IPS-20b (cell line): ENCODE data around the gene RHOT1.

Source experiments
- H3K27ac ChIP-seq: one replicate; pipeline ENCODE4 v1.5.1; 2013; ENCODE audit warnings: low read length
- H3K27me3 ChIP-seq: 2 replicates; pipeline ENCODE4 v1.6.1; 2013; ENCODE audit warnings: mild to moderate bottlenecking, low read length, inconsistent platforms; ENCODE audit not compliant: insufficient read depth
- H3K36me3 ChIP-seq: 2 replicates; pipeline ENCODE4 v1.6.1; 2013; ENCODE audit warnings: low read depth, mild to moderate bottlenecking, inconsistent platforms, low read length, moderate library complexity; ENCODE audit not compliant: insufficient read depth
- H3K4me1 ChIP-seq: 2 replicates; pipeline ENCODE4 v1.6.1; 2013; ENCODE audit warnings: mild to moderate bottlenecking, control low read depth, inconsistent platforms, low read length, moderate library complexity; ENCODE audit not compliant: insufficient read depth
- H3K4me3 ChIP-seq: 2 replicates; pipeline ENCODE4 v1.5.1; 2013; ENCODE audit warnings: mild to moderate bottlenecking, low read length, inconsistent platforms
- H3K9ac ChIP-seq: 2 replicates; pipeline ENCODE4 v1.6.1; 2013; ENCODE audit warnings: low read depth, mild to moderate bottlenecking, inconsistent platforms, low read length, moderate library complexity
- H3K9me3 ChIP-seq: 2 replicates; pipeline ENCODE4 v1.6.1; 2013; ENCODE audit warnings: mild to moderate bottlenecking, low read depth, low read length, inconsistent platforms; ENCODE audit not compliant: insufficient read depth

The RHOT1 gene

DNA sequence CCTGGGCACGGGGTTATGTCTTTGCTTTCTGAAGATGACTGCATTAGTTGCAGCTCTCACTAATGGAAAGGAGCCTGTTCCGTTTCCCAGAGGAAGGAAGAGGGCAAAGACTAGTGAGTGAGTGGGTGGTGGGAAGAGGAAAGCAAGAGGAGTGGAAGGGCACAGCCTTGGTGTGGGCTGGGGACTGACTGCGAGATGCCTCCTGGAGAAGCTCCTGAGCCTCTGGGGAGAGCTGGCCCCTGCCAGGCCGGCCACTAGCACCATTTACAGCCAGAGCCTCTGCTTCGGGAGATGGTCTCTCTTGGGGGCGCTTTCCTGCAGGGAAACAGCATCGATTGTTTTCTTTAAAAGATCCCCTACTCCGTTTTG, 122.5 kb downstream of the RHOT1 start:
- Histone ChIP-seq H3K27ac (no peak overlapping the region), H3K36me3 (no peaks in the 10 kb centered on the region), H3K27me3 (peaks cover 67% of the 10 kb centered on the region), H3K4me3 (peak overlapping the region; percentile 69), H3K9me3 (no peaks in the 10 kb centered on the region), H3K4me1 (peaks cover 14% of the 10 kb centered on the region), H3K9ac (peak overlapping the region; percentile 47; the same call in 1 of the 2 replicates)

- Histone ChIP-seq H3K4me3 (peak within 1 kb of the TSS; percentile 80), H3K27me3 (peaks cover 67% of the 10 kb centered on the region), H3K27ac (no peak within 1 kb of the TSS), H3K9me3 (no peaks in the 10 kb centered on the region), H3K36me3 (no peaks in the 10 kb centered on the region), H3K4me1 (peaks cover 14% of the 10 kb centered on the region), H3K9ac (peak within 1 kb of the TSS; percentile 57; the same call in 1 of the 2 replicates)
Measured at GRCh38 chr17:32265192-32265923, 123.1 kb downstream of the RHOT1 start, which contains the start of gene RHBDL3. Gene RHBDL3, plus strand, starts transcription at chr17:32265832. Its CDS starts 358 bp downstream, at chr17:32266190.

DNA sequence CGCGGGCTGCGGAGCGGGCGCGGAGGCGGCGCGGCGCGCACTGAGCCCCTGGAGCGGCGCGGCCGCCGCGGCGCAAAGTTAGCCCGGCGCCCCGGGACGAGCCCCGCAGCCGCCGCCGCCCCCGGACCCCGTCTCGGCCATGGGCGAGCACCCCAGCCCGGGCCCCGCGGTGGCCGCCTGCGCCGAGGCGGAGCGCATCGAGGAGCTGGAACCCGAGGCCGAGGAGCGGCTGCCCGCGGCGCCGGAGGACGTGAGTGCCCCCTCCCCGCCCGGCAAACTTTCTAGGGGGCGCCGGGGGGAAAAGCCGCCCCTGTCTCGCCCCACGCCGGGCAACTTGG, 123.7 kb downstream of the RHOT1 start:
- H3K9ac ChIP-seq, result no peak overlapping the region
- no peak overlapping the region for H3K27ac ChIP-seq
- H3K36me3 ChIP-seq, result no peaks in the 10 kb centered on the region
- H3K4me3 ChIP-seq, result peak overlapping the region; percentile 80; the same call in 1 of the 2 replicates
- H3K27me3 ChIP-seq, result peaks cover 66% of the 10 kb centered on the region
- H3K4me1 ChIP-seq, result peaks cover 14% of the 10 kb centered on the region
- no peaks in the 10 kb centered on the region for H3K9me3 ChIP-seq

DNA sequence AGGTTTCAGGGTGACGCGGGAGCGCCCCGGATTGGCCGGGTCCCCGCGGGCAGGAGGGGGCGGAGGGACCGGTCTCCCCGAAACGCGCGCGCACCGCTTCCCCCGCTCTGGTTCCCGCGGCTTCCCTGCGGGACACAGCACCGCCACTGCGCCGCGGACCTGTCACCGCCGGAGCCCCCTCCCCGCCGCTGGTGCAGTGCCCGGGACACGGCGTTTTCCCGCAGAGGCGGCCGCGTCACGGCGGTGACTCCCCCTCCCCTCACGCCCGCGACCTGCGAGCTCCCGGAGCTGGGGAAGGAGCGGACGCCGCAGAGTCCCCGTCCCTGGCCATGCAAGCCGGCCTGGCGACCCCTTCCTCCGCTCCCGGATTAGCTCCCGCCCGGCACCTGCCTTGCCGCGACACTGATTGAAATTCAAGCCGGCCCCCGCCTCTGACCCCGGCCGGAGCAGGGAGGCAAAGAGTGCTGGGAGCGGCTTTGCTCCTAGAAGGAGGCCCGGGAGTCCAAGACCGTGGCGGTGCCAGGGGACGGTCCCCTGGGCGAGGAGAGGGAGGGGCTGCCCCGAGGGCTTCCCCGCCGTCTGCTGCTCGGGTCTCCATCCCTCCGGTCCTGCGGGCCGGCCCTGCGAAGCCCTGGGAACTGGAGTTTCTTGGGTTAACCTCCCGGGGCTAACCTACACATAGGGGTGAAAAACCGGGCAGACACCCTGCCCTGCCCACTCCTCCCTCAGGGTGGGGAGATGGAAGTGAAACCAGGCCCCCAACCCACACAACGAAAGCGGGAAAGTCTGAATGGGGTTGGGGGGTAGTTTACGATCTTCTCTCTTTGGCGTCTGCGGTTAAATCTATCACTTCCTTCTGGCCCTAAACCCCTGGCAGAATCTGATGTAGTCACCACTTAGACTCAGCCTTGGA, 124.3 kb downstream of the RHOT1 start:
- Histone ChIP-seq H3K4me3 (peak overlapping the region; percentile 80), H3K27ac (no peak overlapping the region), H3K9me3 (no peaks in the 10 kb centered on the region), H3K9ac (peak overlapping the region; percentile 57; the same call in 1 of the 2 replicates), H3K27me3 (peaks cover 60% of the 10 kb centered on the region), H3K36me3 (no peaks in the 10 kb centered on the region), H3K4me1 (peaks cover 14% of the 10 kb centered on the region)

- peaks cover 53% of the 10 kb centered on the region for H3K27me3 ChIP-seq
- no peaks in the 10 kb centered on the region for H3K36me3 ChIP-seq
- peak overlapping the region; percentile 57 for H3K4me3 ChIP-seq
- H3K9me3 ChIP-seq, result no peaks in the 10 kb centered on the region
- no peak overlapping the region for H3K27ac ChIP-seq
- no peak overlapping the region for H3K9ac ChIP-seq
- peaks cover 14% of the 10 kb centered on the region for H3K4me1 ChIP-seq
Measured at GRCh38 chr17:32267690-32268205, 125.4 kb downstream of the RHOT1 start.

- H3K4me3 ChIP-seq, result no peak overlapping the region
- no peak overlapping the region for H3K9ac ChIP-seq
- H3K27ac ChIP-seq, result no peak overlapping the region
- peaks cover 48% of the 10 kb centered on the region for H3K27me3 ChIP-seq
- no peaks in the 10 kb centered on the region for H3K9me3 ChIP-seq
- H3K36me3 ChIP-seq, result no peaks in the 10 kb centered on the region
- H3K4me1 ChIP-seq, result peaks cover 14% of the 10 kb centered on the region
Measured at GRCh38 chr17:32268734-32269288, 126.5 kb downstream of the RHOT1 start.

- H3K4me1 ChIP-seq, result peaks cover 14% of the 10 kb centered on the region
- no peaks in the 10 kb centered on the region for H3K9me3 ChIP-seq
- no peaks in the 10 kb centered on the region for H3K36me3 ChIP-seq
- H3K9ac ChIP-seq, result no peak overlapping the region
- H3K27me3 ChIP-seq, result peaks cover 43% of the 10 kb centered on the region
- H3K4me3 ChIP-seq, result no peak overlapping the region
- H3K27ac ChIP-seq, result no peak overlapping the region
Measured at GRCh38 chr17:32269377-32269776, 127.1 kb downstream of the RHOT1 start.

DNA sequence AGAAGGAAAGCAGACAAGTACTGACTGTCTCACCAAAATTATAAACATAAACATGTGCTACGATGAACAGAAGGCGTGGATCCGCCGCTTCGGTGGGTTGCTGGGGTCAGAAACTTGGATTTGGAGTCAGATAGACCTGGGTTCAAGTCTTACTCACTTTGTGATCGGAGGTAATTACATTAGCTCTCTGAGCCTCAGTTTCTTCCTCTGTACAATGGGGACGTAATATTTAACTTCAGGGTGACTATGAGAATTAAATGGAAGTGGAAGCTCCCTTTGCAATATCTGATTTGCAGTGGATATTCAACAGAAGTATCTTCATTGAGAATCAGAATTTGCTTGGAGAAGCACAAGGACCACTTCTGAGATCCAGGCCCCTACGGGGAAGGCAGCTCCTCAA, 129.5 kb downstream of the RHOT1 start:
- Histone ChIP-seq H3K36me3 (no peaks in the 10 kb centered on the region), H3K4me3 (no peak overlapping the region), H3K27me3 (peaks cover 36% of the 10 kb centered on the region), H3K9me3 (no peaks in the 10 kb centered on the region), H3K9ac (no peak overlapping the region), H3K27ac (no peak overlapping the region), H3K4me1 (peaks cover 26% of the 10 kb centered on the region)

GRCh38 chr17:32274101-32274500, 131.8 kb downstream of the RHOT1 start:
- H3K9me3 ChIP-seq, result no peaks in the 10 kb centered on the region
- H3K36me3 ChIP-seq, result no peaks in the 10 kb centered on the region
- no peak overlapping the region for H3K9ac ChIP-seq
- H3K4me1 ChIP-seq, result peaks cover 20% of the 10 kb centered on the region; the same call in 1 of the 2 replicates
- peaks cover 30% of the 10 kb centered on the region for H3K27me3 ChIP-seq
- H3K27ac ChIP-seq, result no peak overlapping the region
- no peak overlapping the region for H3K4me3 ChIP-seq

- Histone ChIP-seq H3K36me3 (no peaks in the 10 kb centered on the region), H3K9me3 (no peaks in the 10 kb centered on the region), H3K9ac (no peak overlapping the region), H3K4me3 (no peak overlapping the region), H3K27ac (no peak overlapping the region), H3K27me3 (peaks cover 29% of the 10 kb centered on the region), H3K4me1 (peaks cover 25% of the 10 kb centered on the region; the same call in 1 of the 2 replicates)
Measured at GRCh38 chr17:32274643-32275042, 132.3 kb downstream of the RHOT1 start.
